ENCODE measurements around the gene C4BPB. TPM values are rescaled to one million over a fixed set of nuclear protein-coding genes. Genes with fewer than 3 reads are reported as not detected.

C4BPB gene
- total and polyA plus RNA-seq, 2 donors (not counting 1 experiment from before 2014, with no cell fraction given), result not detected

- no peak for DNase-seq (ENCODE audit: low read depth in 2 of 2)
- Histone ChIP-seq H4K20me1 (ENCODE audit: control insufficient read depth, extremely low read depth, insufficient read depth, low read length) (no peaks in the 10 kb centered on the region), H3K4me2 (ENCODE audit: extremely low read depth, insufficient read depth, low read length) (no peak overlapping the region), H3K9me3 (ENCODE audit: control insufficient read depth, insufficient read depth, low read depth, low read length) (no peaks in the 10 kb centered on the region), H3K79me2 (ENCODE audit: control insufficient read depth, insufficient read depth, low read length) (peaks cover 26% of the 10 kb centered on the region), H3K9ac (ENCODE audit: insufficient read depth, low read length) (no peak overlapping the region), H2AFZ (ENCODE audit: low read length) (no peak overlapping the region), H3K4me1 (ENCODE audit: control insufficient read depth, extremely low read depth, insufficient read depth, low read length) (peaks cover 2% of the 10 kb centered on the region), H3K27me3 (ENCODE audit: control insufficient read depth, insufficient read depth, low read length) (no peaks in the 10 kb centered on the region), H3K27ac (ENCODE audit: insufficient read depth, low read length) (no peak overlapping the region), H3K36me3 (ENCODE audit: control insufficient read depth, insufficient read depth, low read length) (peaks cover 5% of the 10 kb centered on the region), H3K4me3 (replicated peaks in 1 of 4; ENCODE audit: control extremely low read depth in 1 of 4, insufficient read depth in 1 of 4, low read depth in 3 of 4, low read length in 4 of 4) (no peak overlapping the region)
- TF ChIP-seq EZH2 (IDR thresholded peaks at IDR 0.05; ENCODE audit: low read length, missing control alignments), result no peak
- TF ChIP-seq, protein P1, sequence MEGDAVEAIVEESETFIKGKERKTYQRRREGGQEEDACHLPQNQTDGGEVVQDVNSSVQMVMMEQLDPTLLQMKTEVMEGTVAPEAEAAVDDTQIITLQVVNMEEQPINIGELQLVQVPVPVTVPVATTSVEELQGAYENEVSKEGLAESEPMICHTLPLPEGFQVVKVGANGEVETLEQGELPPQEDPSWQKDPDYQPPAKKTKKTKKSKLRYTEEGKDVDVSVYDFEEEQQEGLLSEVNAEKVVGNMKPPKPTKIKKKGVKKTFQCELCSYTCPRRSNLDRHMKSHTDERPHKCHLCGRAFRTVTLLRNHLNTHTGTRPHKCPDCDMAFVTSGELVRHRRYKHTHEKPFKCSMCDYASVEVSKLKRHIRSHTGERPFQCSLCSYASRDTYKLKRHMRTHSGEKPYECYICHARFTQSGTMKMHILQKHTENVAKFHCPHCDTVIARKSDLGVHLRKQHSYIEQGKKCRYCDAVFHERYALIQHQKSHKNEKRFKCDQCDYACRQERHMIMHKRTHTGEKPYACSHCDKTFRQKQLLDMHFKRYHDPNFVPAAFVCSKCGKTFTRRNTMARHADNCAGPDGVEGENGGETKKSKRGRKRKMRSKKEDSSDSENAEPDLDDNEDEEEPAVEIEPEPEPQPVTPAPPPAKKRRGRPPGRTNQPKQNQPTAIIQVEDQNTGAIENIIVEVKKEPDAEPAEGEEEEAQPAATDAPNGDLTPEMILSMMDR (conservative IDR thresholded peaks at IDR 0.05 in 1 of 2, IDR thresholded peaks at IDR 0.05 in 1 of 2; ENCODE audit: low read depth in 1 of 2, low read length in 2 of 2), result no peak
These were observed 43.2 kb upstream of the C4BPB start for GRCh38 chr1:207045453-207045852.

DNA sequence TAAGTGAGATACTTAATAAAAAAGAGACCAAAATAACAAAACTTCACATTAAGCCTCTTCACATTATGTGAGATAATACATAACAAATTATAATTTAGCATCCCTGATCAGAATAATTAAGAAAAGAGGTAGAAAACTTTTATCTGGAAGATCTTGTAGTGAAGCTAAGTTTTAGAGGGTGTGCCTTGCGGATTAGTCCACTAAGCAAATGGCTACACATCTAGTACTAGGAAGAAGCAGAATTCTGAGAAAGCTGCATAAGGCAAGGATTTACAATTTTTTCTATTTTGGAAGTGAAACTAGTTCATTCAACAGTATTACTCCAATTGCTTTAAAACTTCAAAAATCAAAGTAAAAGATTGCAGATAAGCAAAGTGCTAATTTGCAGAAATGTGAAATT, 41.2 kb upstream of the C4BPB start:
- H3K4me2 ChIP-seq (ENCODE audit: extremely low read depth, insufficient read depth, low read length), result no peak overlapping the region
- H3K4me3 ChIP-seq (replicated peaks in 1 of 4; ENCODE audit: control extremely low read depth in 1 of 4, insufficient read depth in 1 of 4, low read depth in 3 of 4, low read length in 4 of 4), result no peak overlapping the region
- H3K4me1 ChIP-seq (ENCODE audit: control insufficient read depth, extremely low read depth, insufficient read depth, low read length), result peaks cover 2% of the 10 kb centered on the region
- H3K9me3 ChIP-seq (ENCODE audit: control insufficient read depth, insufficient read depth, low read depth, low read length), result no peaks in the 10 kb centered on the region
- H2AFZ ChIP-seq (ENCODE audit: low read length), result no peak overlapping the region
- H3K36me3 ChIP-seq (ENCODE audit: control insufficient read depth, insufficient read depth, low read length), result peaks cover 5% of the 10 kb centered on the region
- no peaks in the 10 kb centered on the region for H3K27me3 ChIP-seq (ENCODE audit: control insufficient read depth, insufficient read depth, low read length)
- H3K9ac ChIP-seq (ENCODE audit: insufficient read depth, low read length), result no peak overlapping the region
- peaks cover 27% of the 10 kb centered on the region for H3K79me2 ChIP-seq (ENCODE audit: control insufficient read depth, insufficient read depth, low read length)
- DNase-seq (ENCODE audit: low read depth in 2 of 2), result no peak
- TF ChIP-seq, protein P1 (conservative IDR thresholded peaks at IDR 0.05 in 1 of 2, IDR thresholded peaks at IDR 0.05 in 1 of 2; ENCODE audit: low read depth in 1 of 2, low read length in 2 of 2), result no peak
- no peak for TF ChIP-seq EZH2 (IDR thresholded peaks at IDR 0.05; ENCODE audit: low read length, missing control alignments)
- no peak overlapping the region for H3K27ac ChIP-seq (ENCODE audit: insufficient read depth, low read length)
- no peaks in the 10 kb centered on the region for H4K20me1 ChIP-seq (ENCODE audit: control insufficient read depth, extremely low read depth, insufficient read depth, low read length)

GRCh38 chr1:207048041-207048440, 40.6 kb upstream of the C4BPB start:
- H3K36me3 ChIP-seq (ENCODE audit: control insufficient read depth, insufficient read depth, low read length), result peaks cover 5% of the 10 kb centered on the region
- no peak for DNase-seq (ENCODE audit: low read depth in 2 of 2)
- H3K4me3 ChIP-seq (replicated peaks in 1 of 4; ENCODE audit: control extremely low read depth in 1 of 4, insufficient read depth in 1 of 4, low read depth in 3 of 4, low read length in 4 of 4), result no peak overlapping the region
- no peaks in the 10 kb centered on the region for H3K27me3 ChIP-seq (ENCODE audit: control insufficient read depth, insufficient read depth, low read length)
- no peaks in the 10 kb centered on the region for H4K20me1 ChIP-seq (ENCODE audit: control insufficient read depth, extremely low read depth, insufficient read depth, low read length)
- H3K9me3 ChIP-seq (ENCODE audit: control insufficient read depth, insufficient read depth, low read depth, low read length), result no peaks in the 10 kb centered on the region
- H3K4me2 ChIP-seq (ENCODE audit: extremely low read depth, insufficient read depth, low read length), result no peak overlapping the region
- H3K4me1 ChIP-seq (ENCODE audit: control insufficient read depth, extremely low read depth, insufficient read depth, low read length), result peaks cover 2% of the 10 kb centered on the region
- no peak for TF ChIP-seq EZH2 (IDR thresholded peaks at IDR 0.05; ENCODE audit: low read length, missing control alignments)
- TF ChIP-seq, protein P1 (conservative IDR thresholded peaks at IDR 0.05 in 1 of 2, IDR thresholded peaks at IDR 0.05 in 1 of 2; ENCODE audit: low read depth in 1 of 2, low read length in 2 of 2), result no peak
- H3K27ac ChIP-seq (ENCODE audit: insufficient read depth, low read length), result no peak overlapping the region
- H2AFZ ChIP-seq (ENCODE audit: low read length), result no peak overlapping the region
- no peak overlapping the region for H3K9ac ChIP-seq (ENCODE audit: insufficient read depth, low read length)
- peaks cover 27% of the 10 kb centered on the region for H3K79me2 ChIP-seq (ENCODE audit: control insufficient read depth, insufficient read depth, low read length)
